HG03045 (cell line): Measurements from ENCODE around the gene EXOC1L.

Experiments
- ATAC-seq: cut with Tn5 transposase; IDR thresholded peaks from one replicate; pipeline ENCODE4 v1.9.1; 2021; ENCODE audit warnings: mild to moderate bottlenecking, moderate library complexity; ENCODE audit not compliant: unreplicated experiment

Gene EXOC1L

GRCh38 chr4:55879224-55879623 is 59.6 kb downstream of the EXOC1L start:
- ATAC-seq, result no peak

GRCh38 chr4:55880652-55881280 is 61.2 kb downstream of the EXOC1L start:
- no peak for ATAC-seq

GRCh38 chr4:55884093-55884850 is 64.7 kb downstream of the EXOC1L start:
- no peak for ATAC-seq

GRCh38 chr4:55884851-55885219 is 65.2 kb downstream of the EXOC1L start:
- ATAC-seq, result no peak
